ENCODE measurements around the gene ECE1. TPM values are rescaled to one million over a fixed set of nuclear protein-coding genes. Genes with fewer than 3 reads are reported as not detected.

Gene ECE1
- total and polyA plus RNA-seq, 2 of the 13 experiments (the other 11 are each of a cell fraction or from before 2014, with no cell fraction given) = 13.5 to 21.2 TPM

DNA sequence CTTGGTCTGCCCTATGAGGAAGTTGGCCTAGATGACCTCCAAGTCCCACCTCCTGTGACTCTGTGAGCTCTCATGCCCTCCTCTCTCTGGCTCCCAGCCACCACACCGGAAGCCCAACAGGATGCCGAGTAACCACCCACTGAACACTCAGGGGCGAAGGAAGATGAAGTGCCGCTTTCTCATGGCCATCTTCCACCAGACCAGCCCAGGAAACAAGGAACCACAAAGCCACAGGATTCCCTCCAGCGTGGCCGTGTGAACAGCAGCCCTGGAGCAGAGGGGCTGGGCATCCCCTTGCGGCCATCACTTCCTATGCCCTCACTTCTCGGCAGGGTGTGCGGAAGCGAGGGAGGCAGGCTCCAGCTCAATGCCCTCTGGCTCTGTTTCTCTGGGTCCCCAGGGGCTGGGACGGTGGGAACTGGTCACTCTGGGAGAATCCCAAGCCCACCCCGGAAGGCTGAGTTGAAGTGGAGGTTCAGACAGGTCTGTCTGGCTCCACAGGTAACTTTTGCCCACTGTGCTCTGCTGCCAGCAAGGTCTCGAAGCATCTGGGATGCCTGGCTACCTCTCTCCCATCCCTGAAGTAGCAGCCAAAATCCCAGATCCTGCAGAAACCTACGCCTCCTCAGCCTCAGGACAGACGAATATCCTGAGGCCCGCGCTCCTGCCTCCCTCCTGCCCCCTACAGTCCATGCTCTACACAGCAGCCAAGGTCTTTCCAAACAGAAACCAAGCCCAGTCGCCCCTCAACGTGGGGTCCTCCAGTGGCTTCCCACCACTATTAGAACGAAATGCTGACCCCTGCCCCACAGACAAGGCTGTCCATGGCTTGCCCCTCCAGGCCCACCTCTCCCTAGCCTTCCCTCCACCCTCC is 44.2 kb upstream of the ECE1 start (continued):
- TF ChIP-seq, protein P1, sequence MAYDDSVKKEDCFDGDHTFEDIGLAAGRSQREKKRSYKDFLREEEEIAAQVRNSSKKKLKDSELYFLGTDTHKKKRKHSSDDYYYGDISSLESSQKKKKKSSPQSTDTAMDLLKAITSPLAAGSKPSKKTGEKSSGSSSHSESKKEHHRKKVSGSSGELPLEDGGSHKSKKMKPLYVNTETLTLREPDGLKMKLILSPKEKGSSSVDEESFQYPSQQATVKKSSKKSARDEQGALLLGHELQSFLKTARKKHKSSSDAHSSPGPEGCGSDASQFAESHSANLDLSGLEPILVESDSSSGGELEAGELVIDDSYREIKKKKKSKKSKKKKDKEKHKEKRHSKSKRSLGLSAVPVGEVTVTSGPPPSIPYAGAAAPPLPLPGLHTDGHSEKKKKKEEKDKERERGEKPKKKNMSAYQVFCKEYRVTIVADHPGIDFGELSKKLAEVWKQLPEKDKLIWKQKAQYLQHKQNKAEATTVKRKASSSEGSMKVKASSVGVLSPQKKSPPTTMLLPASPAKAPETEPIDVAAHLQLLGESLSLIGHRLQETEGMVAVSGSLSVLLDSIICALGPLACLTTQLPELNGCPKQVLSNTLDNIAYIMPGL (CRISPR knock-in tag; IDR thresholded peaks at IDR 0.05; ENCODE audit: borderline replicate concordance in 1 of 2, low read depth in 1 of 2) = peak in 1 of 2 experiments; percentile 41; a peak in 3 of 4 replicates
- TF ChIP-seq FOXP1 (IDR thresholded peaks at IDR 0.05) = no peak
- no peak for TF ChIP-seq FOXP1 (CRISPR knock-in tag; IDR thresholded peaks at IDR 0.05)
- no peak for TF ChIP-seq FOXK2 (IDR thresholded peaks at IDR 0.05)
- TF ChIP-seq, protein P2, sequence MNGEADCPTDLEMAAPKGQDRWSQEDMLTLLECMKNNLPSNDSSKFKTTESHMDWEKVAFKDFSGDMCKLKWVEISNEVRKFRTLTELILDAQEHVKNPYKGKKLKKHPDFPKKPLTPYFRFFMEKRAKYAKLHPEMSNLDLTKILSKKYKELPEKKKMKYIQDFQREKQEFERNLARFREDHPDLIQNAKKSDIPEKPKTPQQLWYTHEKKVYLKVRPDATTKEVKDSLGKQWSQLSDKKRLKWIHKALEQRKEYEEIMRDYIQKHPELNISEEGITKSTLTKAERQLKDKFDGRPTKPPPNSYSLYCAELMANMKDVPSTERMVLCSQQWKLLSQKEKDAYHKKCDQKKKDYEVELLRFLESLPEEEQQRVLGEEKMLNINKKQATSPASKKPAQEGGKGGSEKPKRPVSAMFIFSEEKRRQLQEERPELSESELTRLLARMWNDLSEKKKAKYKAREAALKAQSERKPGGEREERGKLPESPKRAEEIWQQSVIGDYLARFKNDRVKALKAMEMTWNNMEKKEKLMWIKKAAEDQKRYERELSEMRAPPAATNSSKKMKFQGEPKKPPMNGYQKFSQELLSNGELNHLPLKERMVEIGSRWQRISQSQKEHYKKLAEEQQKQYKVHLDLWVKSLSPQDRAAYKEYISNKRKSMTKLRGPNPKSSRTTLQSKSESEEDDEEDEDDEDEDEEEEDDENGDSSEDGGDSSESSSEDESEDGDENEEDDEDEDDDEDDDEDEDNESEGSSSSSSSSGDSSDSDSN (CRISPR knock-in tag; IDR thresholded peaks at IDR 0.05) = 0 out of 2 replicates have a peak, but pooled peaks have one; percentile 18
- TF ChIP-seq PAX8 (CRISPR knock-in tag; IDR thresholded peaks at IDR 0.05; ENCODE audit: borderline replicate concordance) = no peak
- no peak for TF ChIP-seq GZF1 (CRISPR knock-in tag; IDR thresholded peaks at IDR 0.05)
- TF ChIP-seq REL (CRISPR knock-in tag; conservative IDR thresholded peaks at IDR 0.05) = no peak
- TF ChIP-seq ZNF547 (CRISPR knock-in tag; IDR thresholded peaks at IDR 0.05) = peak; percentile 63; the same call in 1 of the 2 replicates
- TF ChIP-seq, protein P3, sequence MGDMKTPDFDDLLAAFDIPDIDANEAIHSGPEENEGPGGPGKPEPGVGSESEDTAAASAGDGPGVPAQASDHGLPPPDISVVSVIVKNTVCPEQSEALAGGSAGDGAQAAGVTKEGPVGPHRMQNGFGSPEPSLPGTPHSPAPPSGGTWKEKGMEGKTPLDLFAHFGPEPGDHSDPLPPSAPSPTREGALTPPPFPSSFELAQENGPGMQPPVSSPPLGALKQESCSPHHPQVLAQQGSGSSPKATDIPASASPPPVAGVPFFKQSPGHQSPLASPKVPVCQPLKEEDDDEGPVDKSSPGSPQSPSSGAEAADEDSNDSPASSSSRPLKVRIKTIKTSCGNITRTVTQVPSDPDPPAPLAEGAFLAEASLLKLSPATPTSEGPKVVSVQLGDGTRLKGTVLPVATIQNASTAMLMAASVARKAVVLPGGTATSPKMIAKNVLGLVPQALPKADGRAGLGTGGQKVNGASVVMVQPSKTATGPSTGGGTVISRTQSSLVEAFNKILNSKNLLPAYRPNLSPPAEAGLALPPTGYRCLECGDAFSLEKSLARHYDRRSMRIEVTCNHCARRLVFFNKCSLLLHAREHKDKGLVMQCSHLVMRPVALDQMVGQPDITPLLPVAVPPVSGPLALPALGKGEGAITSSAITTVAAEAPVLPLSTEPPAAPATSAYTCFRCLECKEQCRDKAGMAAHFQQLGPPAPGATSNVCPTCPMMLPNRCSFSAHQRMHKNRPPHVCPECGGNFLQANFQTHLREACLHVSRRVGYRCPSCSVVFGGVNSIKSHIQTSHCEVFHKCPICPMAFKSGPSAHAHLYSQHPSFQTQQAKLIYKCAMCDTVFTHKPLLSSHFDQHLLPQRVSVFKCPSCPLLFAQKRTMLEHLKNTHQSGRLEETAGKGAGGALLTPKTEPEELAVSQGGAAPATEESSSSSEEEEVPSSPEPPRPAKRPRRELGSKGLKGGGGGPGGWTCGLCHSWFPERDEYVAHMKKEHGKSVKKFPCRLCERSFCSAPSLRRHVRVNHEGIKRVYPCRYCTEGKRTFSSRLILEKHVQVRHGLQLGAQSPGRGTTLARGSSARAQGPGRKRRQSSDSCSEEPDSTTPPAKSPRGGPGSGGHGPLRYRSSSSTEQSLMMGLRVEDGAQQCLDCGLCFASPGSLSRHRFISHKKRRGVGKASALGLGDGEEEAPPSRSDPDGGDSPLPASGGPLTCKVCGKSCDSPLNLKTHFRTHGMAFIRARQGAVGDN (CRISPR knock-in tag; IDR thresholded peaks at IDR 0.05) = peak; percentile 82
- TF ChIP-seq, protein P4, sequence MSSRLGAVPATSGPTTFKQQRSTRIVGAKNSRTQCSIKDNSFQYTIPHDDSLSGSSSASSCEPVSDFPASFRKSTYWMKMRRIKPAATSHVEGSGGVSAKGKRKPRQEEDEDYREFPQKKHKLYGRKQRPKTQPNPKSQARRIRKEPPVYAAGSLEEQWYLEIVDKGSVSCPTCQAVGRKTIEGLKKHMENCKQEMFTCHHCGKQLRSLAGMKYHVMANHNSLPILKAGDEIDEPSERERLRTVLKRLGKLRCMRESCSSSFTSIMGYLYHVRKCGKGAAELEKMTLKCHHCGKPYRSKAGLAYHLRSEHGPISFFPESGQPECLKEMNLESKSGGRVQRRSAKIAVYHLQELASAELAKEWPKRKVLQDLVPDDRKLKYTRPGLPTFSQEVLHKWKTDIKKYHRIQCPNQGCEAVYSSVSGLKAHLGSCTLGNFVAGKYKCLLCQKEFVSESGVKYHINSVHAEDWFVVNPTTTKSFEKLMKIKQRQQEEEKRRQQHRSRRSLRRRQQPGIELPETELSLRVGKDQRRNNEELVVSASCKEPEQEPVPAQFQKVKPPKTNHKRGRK (CRISPR knock-in tag; IDR thresholded peaks at IDR 0.05) = no peak
- TF ChIP-seq, protein P5, sequence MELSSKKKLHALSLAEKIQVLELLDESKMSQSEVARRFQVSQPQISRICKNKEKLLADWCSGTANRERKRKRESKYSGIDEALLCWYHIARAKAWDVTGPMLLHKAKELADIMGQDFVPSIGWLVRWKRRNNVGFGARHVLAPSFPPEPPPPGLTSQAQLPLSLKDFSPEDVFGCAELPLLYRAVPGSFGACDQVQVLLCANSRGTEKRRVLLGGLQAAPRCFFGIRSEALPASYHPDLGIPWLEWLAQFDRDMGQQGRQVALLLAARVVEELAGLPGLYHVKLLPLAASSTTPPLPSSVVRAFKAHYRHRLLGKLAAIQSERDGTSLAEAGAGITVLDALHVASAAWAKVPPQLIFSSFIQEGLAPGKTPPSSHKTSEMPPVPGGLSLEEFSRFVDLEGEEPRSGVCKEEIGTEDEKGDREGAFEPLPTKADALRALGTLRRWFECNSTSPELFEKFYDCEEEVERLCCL (CRISPR knock-in tag; IDR thresholded peaks at IDR 0.05; ENCODE audit: borderline replicate concordance) = no peak
- TF ChIP-seq, protein P6, sequence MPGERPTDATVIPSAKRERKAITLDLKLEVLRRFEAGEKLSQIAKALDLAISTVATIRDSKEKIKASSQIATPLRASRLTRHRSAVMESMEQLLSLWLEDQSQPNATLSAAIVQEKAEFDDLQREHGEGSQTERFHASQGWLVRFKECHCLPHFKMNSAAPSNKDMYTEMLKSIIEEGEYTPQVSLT (CRISPR knock-in tag; IDR thresholded peaks at IDR 0.05; ENCODE audit: borderline replicate concordance, low read depth) = no peak
- TF ChIP-seq TBX2 (CRISPR knock-in tag; IDR thresholded peaks at IDR 0.05; ENCODE audit: borderline replicate concordance) = no peak
- peak; percentile 27; the same call in 1 of the 2 replicates for TF ChIP-seq HDAC1 (CRISPR knock-in tag; IDR thresholded peaks at IDR 0.05)
- no peak for TF ChIP-seq TSC22D2 (CRISPR knock-in tag; IDR thresholded peaks at IDR 0.05; ENCODE audit: borderline replicate concordance)

All from HepG2 (cell line).